Measurements from ENCODE around the gene RPE65.
"Not testable (repeated sequence)": the region's sequence is repeated elsewhere in the genome, so short reads cannot be mapped to it uniquely, and the experiment has no call there.

The RPE65 gene

DNA sequence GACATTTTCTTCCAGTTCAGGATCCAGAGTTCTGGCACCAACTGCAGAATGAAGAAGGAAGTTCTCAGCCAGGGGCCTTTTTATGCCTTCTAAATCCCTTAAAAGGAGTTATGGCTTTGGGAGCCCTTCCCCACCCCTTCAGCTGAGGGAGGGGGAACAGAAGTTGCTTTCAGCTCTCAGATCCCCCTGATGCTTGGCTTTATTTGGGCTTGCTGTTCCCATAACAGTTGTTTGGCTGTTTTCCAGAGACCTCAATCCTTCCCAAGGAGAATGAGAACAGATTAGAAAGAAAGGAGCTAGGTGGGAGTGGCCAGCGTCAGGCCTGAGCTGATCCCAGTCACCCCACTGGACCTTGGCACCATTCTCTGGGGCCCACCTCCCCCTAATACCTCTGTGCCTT, at the start of gene RPE65:
Gene RPE65 (minus strand): TSS at position 54 of the 400 bp plus-strand sequence. CDS start 49 bp downstream, at position 5.
- DNase-seq (ENCODE audit: low read depth in 3 of 3), result no peak

DNA sequence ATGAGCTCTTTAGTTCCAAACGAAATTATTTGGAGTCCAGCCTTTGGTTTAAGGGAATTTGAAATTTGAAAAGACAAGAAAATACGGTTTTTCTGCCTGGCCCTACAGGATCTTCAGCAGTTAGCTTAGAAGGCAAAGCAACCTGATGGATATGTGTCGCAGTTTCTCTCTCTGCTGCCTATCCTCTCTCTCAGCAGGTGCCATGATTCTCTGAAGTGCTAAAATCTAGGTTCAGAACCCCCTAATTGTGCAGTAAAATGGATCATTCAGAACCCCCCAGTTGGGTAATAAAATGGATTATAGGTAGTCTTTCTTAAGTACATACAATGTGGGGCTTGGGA, 47.6 kb upstream of the RPE65 start:
- no peak for DNase-seq (ENCODE audit: low read depth in 3 of 3)

DNA sequence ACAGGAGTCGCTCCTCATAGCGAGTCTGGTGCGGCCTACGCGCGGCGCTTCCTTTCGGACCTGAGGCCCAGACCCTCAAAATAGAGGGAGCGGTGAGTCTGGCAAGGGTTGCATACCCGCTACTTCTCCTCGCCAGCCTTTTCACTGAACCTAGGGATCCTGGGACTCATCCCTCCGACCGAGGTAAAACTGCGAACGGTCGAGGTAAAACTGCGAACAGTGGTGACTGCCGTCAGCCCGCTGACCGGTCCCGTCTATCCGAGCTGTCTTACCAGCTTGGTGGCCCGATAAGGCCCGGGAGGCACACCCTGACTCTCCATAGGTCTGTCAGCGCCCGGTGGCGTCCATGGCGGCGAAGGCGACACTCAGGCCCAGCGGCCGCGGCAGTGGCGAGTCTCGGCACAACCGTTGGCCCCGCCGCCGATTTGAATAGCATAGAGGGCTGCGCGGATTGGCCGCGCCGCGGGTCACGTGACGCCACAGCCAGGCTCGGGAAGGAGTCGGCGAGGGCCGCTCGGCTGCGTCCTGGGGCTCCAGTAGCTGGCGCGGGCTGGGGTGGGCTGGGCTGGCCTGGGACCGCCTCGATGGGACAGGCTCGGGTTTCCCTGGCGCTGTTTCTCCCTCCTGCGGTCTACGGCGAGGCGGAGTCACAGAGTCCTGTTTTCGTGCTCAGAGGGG, 47.1 kb upstream of the RPE65 start, which contains the start of gene DEPDC1:
Gene DEPDC1 (minus strand): TSS at position 403 of the 678 bp plus-strand sequence. CDS start 83 bp downstream, at position 320.
- DNase-seq (ENCODE audit: low read depth in 3 of 3), result peak; percentile 57 to 62 (median 58)

DNA sequence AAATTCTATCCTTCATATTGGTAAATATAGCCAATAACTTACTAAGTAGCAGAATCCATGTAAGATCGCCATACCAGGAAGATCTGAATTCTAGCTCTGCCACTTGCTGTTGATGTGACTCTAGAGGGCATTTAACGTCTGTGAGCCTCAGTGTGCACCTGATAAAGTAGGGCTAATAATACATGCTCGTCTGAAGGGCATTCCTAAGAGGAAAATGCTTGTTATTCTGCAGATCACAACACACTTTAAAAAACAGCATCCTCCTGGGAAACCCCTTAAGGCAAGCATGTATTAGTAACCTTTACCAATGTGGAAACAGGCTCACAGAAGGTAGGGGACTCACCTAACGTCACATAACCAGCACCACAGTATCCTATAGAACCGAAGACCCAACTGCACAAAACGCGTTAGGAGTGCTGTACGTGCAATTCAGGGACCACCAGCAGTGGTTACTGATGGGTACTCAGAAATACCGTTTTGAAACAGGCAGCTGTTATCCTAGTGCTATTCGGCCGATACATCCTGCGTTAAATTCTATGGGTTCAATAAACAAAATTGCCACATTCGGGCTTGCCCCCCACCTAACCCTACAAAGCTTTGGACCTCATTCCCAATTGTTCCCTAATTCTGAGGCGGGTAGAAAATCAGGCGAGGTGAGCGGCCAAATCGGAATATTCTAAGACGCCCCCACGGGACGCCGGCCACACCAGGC, 46.4 kb upstream of the RPE65 start:
- no peak for DNase-seq (ENCODE audit: low read depth in 3 of 3)

DNA sequence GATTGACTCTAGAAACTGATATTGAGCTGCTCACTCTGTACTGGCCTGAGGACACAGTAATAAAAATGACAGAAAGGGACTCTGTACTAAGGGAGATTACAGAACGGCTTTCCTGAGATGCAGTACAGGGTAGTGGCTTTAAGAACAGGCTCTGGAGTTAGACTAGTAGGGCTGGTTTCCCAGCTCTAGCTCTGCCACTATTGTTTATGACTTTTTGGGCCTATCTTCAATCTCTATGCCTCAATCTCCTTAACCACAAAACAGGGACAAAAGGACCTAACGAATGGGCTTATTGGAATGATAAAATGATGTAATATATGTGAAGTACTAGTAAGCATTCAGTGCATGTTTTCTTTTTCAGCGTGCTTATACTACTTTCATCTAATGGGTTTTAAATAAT, 45.8 kb upstream of the RPE65 start:
- DNase-seq (ENCODE audit: low read depth in 3 of 3), result no peak

DNA sequence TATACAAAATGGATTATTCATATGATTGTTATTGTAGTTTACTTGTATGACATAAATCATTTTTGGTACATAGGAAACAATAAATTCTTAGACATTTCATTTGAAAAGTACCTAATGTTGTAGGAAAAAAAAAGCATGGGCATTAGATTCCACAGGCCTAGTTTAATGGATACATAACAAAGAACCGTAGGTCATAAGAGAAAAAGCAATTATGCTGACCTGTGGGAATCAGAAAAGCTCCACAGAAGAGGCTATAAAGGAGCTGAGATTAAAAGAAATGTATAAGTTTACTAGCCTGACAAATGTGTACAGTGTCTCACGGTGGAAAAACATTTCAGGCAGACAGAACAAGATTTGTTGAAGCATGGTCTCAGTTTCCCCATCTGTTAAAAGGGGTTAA, 43.4 kb upstream of the RPE65 start:
- no peak for DNase-seq (ENCODE audit: low read depth in 3 of 3)

DNA sequence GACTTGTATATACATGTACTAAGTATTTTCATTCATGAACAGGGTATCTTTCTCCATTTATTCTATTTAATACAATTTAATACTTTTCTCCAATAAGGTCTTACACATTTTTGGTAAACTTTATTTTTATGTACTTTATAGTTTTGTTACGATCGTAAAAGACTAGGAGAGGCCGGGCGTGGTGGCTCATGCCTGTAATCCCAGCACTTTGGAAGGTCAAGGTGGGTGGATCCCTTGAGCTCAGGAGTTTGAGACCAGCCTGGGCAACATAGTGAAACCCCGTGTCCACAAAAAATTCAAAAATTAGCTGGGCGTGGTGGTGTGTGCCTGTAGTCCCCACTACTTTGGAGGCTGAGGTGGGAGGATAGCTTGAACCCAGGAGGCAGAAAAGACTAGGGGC, 42.5 kb upstream of the RPE65 start:
- DNase-seq (ENCODE audit: low read depth in 3 of 3), result not testable (repeated sequence)

DNA sequence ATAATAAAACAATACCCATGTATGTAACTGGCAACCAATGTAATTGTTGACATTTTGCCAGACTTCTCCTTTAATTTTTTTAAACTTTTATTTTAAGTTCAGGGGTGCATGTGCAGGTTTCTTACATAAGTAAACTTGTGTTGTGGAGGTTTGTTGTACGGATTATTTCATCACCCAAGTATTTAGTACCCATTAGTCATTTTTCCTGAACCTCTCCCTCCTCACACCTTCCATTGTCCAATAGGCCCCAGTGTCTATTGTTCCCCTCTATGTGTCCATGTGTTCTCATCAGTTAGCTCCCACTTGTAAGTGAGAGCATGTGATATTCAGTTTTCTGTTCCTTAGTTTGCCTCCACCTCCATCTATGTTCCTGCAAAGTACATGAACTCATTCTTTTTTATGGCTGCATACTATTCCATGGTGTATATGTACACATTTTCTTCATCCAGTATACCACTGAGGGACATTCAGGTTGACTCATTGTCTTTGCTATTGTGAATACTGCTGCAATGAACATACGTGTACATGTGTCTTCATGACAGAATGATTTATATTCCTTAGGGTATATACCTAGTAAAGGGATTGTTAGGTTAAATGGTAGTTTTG, 40.4 kb upstream of the RPE65 start:
- no peak for DNase-seq (ENCODE audit: low read depth in 3 of 3)

DNA sequence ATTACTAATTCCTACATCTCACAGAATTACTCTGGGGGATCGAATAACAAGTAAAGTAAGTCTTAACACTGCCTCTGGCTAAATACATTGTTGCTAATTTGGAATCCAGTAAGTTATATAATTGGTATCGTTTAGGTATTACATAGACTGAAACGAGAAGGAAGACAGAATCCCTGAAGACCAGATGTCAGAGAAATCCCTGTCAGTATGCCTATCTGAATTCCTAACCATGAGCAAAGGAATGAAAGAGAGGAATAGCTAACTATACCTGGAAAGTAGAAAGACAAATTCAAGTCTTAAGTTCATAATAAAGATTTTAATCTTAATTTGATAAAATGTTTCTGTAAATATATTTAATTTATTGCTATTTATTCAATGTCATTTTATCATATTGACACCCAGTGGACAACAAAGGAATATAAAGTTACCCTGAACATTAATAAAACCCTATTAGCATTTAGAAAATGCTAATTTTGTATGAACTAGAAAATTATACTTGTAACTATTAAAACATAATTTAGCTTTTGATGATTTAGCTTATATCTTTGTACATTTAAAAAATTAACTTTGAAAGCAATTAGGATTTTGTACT, 35.8 kb upstream of the RPE65 start:
- DNase-seq (ENCODE audit: low read depth in 3 of 3), result no peak

DNA sequence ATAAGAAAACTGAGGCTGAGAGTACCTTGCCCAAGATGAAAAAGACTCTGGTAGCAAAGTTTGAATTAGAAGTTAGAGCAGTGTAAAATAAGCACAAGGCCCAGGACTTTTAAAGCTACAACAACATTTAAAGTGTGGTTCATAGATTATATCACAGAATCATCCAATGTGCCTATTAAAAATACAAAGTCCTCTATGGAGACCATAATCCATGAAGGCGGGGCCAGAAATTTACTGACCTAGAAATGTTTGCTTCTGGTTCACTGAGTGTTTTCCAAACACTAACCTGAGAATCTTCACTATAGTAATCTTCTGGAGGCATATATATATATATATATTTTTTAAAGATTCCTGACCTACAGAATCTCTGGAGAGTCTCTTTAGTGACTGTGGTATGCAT, 34.9 kb upstream of the RPE65 start:
- DNase-seq (ENCODE audit: low read depth in 3 of 3), result no peak

DNA sequence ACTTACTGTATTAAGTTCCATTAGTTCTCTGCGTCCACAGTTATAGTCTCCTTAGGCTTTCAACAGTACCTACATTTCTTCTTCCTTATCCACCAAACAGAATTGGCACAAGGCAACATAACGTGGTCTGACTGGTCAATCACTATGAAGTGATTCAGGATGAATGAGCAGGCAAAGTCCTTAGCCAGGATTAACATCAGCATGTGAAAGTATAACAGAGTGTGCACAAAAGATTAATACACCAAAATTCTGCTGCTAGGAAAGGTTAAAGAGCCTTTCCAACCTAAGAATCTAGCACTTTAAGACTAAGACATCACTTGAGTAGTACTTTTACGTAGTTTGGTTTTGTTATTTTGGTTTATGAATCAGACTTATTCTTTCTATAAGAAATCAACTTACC, 31.3 kb upstream of the RPE65 start:
- no peak for DNase-seq (ENCODE audit: low read depth in 3 of 3)

DNA sequence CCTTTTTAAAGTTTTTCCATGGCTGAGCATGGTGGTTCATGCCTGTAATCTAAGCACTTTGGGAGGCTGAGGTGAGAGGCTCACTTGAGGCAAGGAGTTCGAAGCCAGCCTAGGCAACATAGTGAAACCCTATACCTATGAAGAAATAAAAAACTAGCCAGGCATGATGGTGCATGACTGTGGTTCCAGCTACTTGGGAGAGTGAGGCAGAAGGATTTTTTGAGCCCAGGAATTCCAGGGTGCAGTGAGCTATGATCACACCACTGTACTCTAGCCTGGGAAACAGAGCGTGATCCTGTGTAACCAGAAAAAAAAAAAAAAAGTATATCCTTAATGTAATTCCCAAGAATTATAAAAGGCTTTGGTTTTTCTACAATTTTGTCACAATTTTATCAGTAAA, 29.7 kb upstream of the RPE65 start:
- DNase-seq (ENCODE audit: low read depth in 3 of 3), result no peak

DNA sequence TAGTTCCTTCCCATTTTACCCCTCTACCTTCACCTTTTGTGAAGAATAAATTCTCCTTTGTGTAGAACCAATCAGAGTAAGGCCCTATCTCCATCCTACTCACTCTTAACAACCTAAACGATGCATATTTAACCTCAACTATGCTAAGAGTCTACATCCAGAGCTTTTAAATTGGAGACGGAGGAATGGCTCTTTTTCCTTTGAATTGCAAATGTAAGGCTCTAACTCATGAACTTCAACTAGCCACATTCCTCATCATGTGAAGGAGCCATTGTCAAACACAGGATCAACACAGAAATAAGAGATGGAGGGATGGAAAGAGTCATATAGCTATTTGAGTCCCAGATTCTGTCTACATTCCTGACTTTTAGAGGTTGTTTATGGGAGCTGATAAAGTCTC, 28.9 kb upstream of the RPE65 start:
- no peak for DNase-seq (ENCODE audit: low read depth in 3 of 3)

DNA sequence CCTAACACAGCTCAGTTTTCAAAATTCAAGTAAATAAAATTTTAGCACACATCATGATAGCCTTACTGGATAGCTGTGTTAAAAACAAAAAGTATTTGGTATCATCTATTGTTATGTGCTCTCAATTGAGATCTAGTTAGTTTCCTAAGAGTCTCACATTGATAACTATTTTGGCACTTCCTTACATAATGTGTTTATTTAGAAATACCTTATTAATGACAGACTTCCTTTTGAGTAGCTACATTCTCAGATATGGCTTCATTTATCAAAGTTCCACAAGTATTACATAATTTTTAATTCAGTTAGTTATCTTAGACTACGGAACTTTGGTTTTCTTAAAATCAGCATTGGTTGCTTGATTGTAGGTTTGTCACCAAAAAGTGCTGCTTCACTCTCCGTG, 26.9 kb upstream of the RPE65 start:
- not testable (repeated sequence) for DNase-seq (ENCODE audit: low read depth in 3 of 3)

DNA sequence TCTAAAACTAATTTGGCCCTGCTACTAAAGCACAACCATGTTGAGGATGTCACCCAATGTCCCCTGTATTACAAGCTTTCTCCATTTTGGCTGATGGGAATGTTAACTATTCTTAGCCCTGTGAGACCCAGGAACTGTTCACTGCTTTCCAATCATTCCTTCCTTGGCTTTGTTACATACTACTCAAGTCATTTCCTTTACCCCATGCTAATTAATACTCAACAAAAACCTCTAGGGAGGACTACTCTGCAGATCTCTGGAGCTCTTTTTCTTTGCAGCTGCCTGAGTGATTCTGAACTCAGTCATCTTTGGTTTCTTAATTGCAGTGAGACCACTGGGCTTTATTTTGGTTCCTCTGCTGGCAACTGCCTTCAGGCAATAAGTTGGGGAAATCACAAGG, 23.3 kb upstream of the RPE65 start:
- no peak for DNase-seq (ENCODE audit: low read depth in 3 of 3)

DNA sequence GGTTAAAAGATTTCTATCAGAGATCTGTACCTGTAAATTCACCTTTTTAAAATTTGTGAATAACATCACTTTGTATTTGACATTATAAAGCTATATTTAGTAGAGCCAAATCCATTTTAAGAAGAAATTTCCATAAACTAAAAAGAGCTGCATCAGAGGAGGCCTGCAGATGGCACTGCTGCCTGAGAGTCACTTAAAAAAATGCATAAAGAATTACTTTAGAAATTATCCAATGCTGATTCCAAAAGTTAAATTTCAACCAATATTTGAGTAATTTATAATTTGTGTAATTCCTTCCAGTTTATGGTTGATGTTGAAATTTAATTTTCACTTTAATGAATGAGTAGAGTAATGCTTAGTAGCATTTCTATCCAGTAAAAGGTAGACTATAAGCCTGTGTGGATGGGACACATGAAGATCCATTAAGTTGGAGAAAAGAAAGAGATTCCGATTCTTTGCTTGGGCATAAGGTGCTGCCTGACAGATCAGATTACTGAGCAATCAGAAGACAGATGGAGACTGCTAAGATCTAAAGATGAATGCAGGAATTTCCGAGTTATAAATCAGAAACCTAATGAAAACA, 20.7 kb upstream of the RPE65 start:
- no peak for DNase-seq (ENCODE audit: low read depth in 3 of 3)

DNA sequence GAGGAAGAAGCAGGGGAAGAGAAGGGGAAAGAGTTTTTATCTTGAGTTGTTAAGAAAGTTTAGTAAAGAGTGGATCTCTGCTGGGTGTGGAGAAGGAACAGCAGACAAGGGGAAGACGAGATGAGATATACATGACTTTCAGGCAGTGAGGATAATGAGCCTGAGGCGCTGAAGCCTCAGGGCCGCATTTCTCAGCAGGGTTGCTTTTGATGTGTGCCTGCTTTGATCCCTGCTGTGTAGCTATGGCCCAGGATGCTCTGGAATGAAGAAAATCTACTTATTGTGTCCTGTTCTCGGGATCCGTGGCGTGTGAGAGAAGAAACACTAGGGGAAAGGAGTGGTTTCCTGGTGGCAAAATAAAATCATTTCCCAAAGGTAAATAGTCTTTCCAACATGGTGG, 15.1 kb upstream of the RPE65 start:
- no peak for DNase-seq (ENCODE audit: low read depth in 3 of 3)

DNA sequence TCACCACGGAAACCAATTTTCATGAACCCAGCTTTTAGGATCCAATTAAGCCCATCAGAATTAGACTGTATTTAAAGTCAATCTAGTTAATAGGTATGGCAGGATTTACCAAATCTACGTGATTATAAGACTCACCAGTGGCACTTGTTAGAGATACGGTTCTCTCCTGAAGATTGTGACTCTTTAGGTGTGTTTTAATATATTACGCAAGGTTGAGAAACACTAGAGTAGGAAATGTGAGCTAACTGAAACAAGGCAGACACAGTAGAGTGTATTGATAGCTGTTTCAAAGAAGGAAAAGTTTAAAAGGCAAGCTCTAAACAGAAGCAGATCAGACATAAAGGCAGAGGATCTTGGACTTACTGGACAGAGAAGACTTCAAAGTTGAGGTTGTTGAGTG, 11.2 kb upstream of the RPE65 start:
- no peak for DNase-seq (ENCODE audit: low read depth in 3 of 3)

DNA sequence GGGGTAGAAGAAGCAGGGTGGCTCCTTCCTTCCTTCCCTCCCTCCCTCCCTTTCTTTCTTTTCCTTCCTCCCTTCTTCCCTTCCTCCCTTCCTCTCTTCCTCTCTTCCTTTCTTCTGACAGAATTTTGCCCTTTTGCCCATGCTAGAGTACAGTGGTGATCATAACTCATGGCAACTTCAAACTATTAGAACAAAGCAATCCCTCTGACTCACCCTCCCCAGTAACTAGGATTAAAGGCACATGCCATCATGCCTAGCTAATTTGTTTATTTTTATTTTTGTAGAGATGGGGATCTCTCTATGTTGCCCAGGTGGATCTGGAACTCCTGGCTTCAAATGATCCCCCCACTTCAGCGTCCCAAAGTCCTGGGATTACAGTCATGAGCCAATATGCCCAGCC, 10.0 kb upstream of the RPE65 start:
- DNase-seq (ENCODE audit: low read depth in 3 of 3), result no peak

DNA sequence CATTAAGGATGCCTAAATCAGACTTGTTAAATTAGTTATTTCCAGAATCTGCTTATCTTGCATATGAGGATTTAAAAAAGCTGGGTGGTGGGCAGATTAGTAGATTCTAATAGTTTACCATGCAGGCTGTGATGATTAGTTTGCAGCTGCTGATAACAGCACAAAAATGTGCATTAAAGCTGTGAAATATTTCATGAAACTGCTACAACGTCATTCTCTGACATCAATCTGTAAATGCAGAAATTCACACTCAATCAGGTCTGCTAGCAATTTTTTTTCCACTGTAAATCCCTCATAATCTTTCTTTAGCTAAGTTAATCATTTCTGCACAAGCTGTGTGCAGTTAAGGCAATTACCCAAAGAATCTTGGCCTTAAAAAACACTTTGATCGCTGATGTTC, 9.3 kb upstream of the RPE65 start:
- no peak for DNase-seq (ENCODE audit: low read depth in 3 of 3)

DNA sequence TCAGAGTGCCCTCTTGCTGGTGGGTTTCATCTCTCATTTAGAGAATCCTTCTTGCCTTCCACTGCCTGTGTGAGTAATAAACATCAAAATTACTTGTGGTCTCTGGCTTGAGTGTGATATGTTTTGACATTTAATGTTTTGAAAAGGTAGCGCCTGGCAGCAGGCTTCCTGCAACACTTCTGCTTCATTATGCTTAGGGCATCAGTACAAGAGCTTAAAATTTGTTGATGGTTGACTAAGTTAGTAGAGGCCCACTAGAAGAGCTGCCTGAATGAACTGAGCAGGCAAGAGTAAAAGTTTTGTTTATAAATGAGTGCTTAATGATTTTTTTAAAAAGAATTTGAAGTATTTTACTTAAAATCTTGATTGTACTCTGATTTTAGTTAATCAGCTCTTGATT, 6.4 kb upstream of the RPE65 start:
- DNase-seq (ENCODE audit: low read depth in 3 of 3), result no peak

DNA sequence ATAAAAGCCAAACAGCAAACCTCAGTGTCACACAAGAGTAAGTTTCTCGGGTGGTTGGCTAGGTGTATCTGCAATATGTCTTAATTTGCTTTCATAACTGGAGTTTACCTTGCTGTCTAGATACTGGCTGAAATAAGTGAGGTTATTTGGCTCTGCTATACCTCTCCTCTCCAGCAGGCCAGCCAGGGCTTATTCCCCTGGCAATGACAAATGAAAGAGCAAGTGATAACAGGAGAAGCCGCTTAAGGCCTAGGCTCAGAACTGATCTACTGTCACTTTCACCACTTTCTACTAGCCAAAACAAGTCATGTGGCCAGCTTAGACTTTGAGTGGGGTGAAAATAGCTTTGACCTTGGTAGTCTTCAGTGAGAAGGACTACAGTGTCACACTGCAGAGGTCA, 4.8 kb upstream of the RPE65 start:
- no peak for DNase-seq (ENCODE audit: low read depth in 3 of 3)

Data from stimulated activated CD4-positive, alpha-beta T cell treated with anti-CD3 and anti-CD28 coated beads, TNF-alpha, amount 100 ng/mL, for 48 hours (primary cell).